Loucy (cell line): Measurements from ENCODE around the gene FTO.

Experiments used
- H2AFZ ChIP-seq: fragments of 200-600 bp; sonication (generic); 2 replicates; pipeline ENCODE4 v1.6.0; 2016; ENCODE audit warnings: antibody characterized with exemption, mild to moderate bottlenecking, low read length, moderate library complexity
- H3F3A ChIP-seq: fragments of 200-600 bp; 2 replicates; pipeline ENCODE4 v1.6.0; 2016; ENCODE audit warnings: antibody characterized with exemption, low read depth, mild to moderate bottlenecking
- H3K27me3 ChIP-seq: fragments of 200-600 bp; sonication (generic); 2 replicates; pipeline ENCODE4 v1.6.1; 2014; ENCODE audit warnings: low read length, mild to moderate bottlenecking; ENCODE audit not compliant: insufficient read depth, poor library complexity, severe bottlenecking
- H3K36me3 ChIP-seq: fragments of 200-600 bp; sonication (generic); 2 replicates; pipeline ENCODE4 v1.6.1; 2016; ENCODE audit warnings: low read length; ENCODE audit not compliant: insufficient read depth
- H3K4me1 ChIP-seq: fragments of 200-600 bp; sonication (generic); 2 replicates; pipeline ENCODE4 v1.5.1; 2014; ENCODE audit warnings: low read length, mild to moderate bottlenecking; ENCODE audit not compliant: insufficient read depth, poor library complexity, severe bottlenecking
- H3K4me2 ChIP-seq: fragments of 200-600 bp; sonication (generic); 2 replicates; pipeline ENCODE4 v1.6.0; 2014; ENCODE audit warnings: antibody characterized with exemption, low read length, low read depth, mild to moderate bottlenecking; ENCODE audit not compliant: poor library complexity, severe bottlenecking
- H3K4me3 ChIP-seq: fragments of 200-600 bp; sonication (generic); 2 replicates; pipeline ENCODE4 v1.5.1; 2014; ENCODE audit warnings: low read length, mild to moderate bottlenecking, mixed read lengths; ENCODE audit not compliant: poor library complexity, severe bottlenecking
- H3K79me2 ChIP-seq: fragments of 200-600 bp; sonication (generic); 2 replicates; pipeline ENCODE4 v1.6.1; 2014; ENCODE audit warnings: low read length; ENCODE audit not compliant: insufficient read depth
- H3K9ac ChIP-seq: fragments of 200-600 bp; sonication (generic); 2 replicates; pipeline ENCODE4 v1.6.0; 2014; ENCODE audit warnings: mild to moderate bottlenecking, low read depth, low read length, moderate library complexity; ENCODE audit not compliant: poor library complexity, severe bottlenecking
- H3K9me2 ChIP-seq: fragments of 200-600 bp; sonication (generic); replicated peaks from 2 replicates; pipeline ENCODE4 v1.6.1; 2016; ENCODE audit warnings: low read depth, low read length, mixed read lengths
- H3K9me3 ChIP-seq: fragments of 200-600 bp; sonication (generic); 2 replicates; pipeline ENCODE4 v1.6.1; 2014; ENCODE audit warnings: mild to moderate bottlenecking, antibody characterized with exemption, low read length, low read depth; ENCODE audit not compliant: insufficient read depth
- H4K20me1 ChIP-seq: fragments of 200-600 bp; sonication (generic); 2 replicates; pipeline ENCODE4 v1.6.0; 2014; ENCODE audit warnings: antibody characterized with exemption, low read length, mild to moderate bottlenecking; ENCODE audit not compliant: insufficient read depth, poor library complexity, severe bottlenecking
- EZH2phosphoT487 ChIP-seq: fragments of 200-600 bp; IDR thresholded peaks from 2 replicates; pipeline ENCODE4 v1.6.1; 2018; ENCODE audit warnings: antibody characterized with exemption, mild to moderate bottlenecking, moderate library complexity, borderline replicate concordance
- TF ChIP-seq, protein P1 (sequence below): fragments of 200-600 bp; sonication (generic); conservative IDR thresholded peaks from 2 replicates; pipeline ENCODE4 v1.5.1; 2014; ENCODE audit warnings: mild to moderate bottlenecking, antibody characterized with exemption, low read length

The FTO gene

DNA sequence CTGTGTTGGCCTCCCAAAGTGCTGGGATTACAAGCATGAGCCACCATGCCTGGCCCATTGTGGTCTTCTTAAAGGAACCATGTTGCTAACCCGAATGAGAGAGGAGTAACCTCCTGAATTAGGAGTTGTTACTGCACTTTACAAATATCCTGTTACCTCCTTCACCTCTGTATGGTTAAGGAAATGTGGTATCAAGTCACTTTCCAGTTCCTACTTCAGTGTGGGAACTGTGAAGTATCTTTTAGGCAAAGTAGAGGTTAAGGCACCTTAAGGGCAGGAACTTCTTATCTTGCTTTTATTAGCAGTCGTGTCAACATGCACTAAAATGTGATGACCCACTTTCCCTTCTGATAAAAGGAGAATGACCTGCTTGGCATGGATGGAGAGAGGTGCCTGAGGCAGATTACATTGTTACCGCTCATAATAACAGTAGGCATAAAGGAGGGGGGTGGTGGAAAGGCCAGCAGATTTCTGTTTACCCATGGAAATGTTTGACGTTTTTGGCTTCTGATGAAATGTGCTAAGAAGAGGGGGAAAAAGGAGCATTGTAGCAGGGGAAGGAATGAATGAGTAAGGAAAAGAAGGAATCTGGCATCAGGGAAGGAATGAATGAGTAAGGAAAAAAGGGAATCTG is 28.5 kb downstream of the FTO start:
- Histone ChIP-seq H3K9me3 (no peaks in the 10 kb centered on the region), H3K9me2 (no peaks in the 10 kb centered on the region), H3K36me3 (no peaks in the 10 kb centered on the region), H3K79me2 (peaks cover 41% of the 10 kb centered on the region; the same call in 1 of the 2 replicates), H3K4me2 (no peak overlapping the region), H3K4me1 (no peaks in the 10 kb centered on the region), H3K4me3 (no peak overlapping the region), H3K9ac (no peak overlapping the region), H2AFZ (no peak overlapping the region), H4K20me1 (peaks cover 4% of the 10 kb centered on the region), H3F3A (no peaks in the 10 kb centered on the region), H3K27me3 (no peaks in the 10 kb centered on the region)
- TF ChIP-seq, protein P1, sequence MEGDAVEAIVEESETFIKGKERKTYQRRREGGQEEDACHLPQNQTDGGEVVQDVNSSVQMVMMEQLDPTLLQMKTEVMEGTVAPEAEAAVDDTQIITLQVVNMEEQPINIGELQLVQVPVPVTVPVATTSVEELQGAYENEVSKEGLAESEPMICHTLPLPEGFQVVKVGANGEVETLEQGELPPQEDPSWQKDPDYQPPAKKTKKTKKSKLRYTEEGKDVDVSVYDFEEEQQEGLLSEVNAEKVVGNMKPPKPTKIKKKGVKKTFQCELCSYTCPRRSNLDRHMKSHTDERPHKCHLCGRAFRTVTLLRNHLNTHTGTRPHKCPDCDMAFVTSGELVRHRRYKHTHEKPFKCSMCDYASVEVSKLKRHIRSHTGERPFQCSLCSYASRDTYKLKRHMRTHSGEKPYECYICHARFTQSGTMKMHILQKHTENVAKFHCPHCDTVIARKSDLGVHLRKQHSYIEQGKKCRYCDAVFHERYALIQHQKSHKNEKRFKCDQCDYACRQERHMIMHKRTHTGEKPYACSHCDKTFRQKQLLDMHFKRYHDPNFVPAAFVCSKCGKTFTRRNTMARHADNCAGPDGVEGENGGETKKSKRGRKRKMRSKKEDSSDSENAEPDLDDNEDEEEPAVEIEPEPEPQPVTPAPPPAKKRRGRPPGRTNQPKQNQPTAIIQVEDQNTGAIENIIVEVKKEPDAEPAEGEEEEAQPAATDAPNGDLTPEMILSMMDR: no peak
- TF ChIP-seq EZH2phosphoT487: no peak

DNA sequence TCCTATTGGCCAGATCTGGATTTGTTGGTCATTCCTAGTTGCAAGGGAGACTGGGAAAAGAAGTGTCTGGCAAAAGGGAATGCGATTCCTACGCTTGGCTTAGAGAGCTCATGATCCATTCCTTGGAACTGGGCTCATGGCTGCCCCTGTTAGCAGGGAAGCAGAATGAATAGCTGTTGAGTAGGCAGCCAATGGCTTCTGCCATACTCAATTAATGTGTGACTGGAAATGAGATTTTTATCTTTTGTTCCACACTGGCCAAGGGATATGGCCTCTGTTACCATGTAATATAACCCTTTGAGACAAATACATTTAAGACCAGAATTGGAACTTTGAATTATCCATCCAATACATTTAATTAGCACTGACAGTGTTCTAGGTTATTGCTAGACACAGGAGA is 31.0 kb downstream of the FTO start:
- H3K79me2 ChIP-seq: peaks cover 43% of the 10 kb centered on the region; the same call in 1 of the 2 replicates
- H3K27me3 ChIP-seq: no peaks in the 10 kb centered on the region
- no peaks in the 10 kb centered on the region for H3K9me2 ChIP-seq
- no peaks in the 10 kb centered on the region for H3F3A ChIP-seq
- H3K9ac ChIP-seq: no peak overlapping the region
- no peak overlapping the region for H2AFZ ChIP-seq
- no peak overlapping the region for H3K4me2 ChIP-seq
- no peaks in the 10 kb centered on the region for H3K9me3 ChIP-seq
- H3K4me1 ChIP-seq: no peaks in the 10 kb centered on the region
- no peak for TF ChIP-seq EZH2phosphoT487
- TF ChIP-seq, protein P1: no peak
- H3K36me3 ChIP-seq: no peaks in the 10 kb centered on the region
- no peak overlapping the region for H3K4me3 ChIP-seq
- peaks cover 5% of the 10 kb centered on the region for H4K20me1 ChIP-seq

DNA sequence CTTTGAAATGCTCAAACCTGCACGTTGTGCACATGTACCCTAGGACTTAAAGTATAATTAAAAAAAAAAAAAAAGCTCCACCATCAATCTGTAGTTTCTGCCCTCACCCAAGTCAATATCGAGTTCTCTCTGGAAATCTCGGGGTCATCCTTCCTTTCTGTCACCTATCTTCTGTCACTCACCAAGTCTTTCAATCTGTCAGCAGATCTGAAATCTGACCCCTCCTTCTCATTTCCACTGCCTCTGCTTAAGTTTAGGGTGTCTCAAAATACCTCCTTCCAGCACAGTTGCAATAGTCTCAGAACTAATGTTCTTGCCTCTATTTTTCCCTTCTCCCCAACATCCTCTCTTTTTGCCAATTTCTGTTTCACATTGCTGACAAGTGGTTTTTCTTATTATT is 32.3 kb downstream of the FTO start:
- Histone ChIP-seq H3K4me3 (no peak overlapping the region), H4K20me1 (peaks cover 5% of the 10 kb centered on the region), H3K9me3 (no peaks in the 10 kb centered on the region), H3K36me3 (no peaks in the 10 kb centered on the region), H2AFZ (no peak overlapping the region), H3K4me1 (peaks cover 3% of the 10 kb centered on the region), H3K27me3 (no peaks in the 10 kb centered on the region), H3K79me2 (peaks cover 50% of the 10 kb centered on the region; the same call in 1 of the 2 replicates), H3K9me2 (no peaks in the 10 kb centered on the region), H3K4me2 (no peak overlapping the region), H3F3A (no peaks in the 10 kb centered on the region), H3K9ac (no peak overlapping the region)
- TF ChIP-seq EZH2phosphoT487: no peak
- TF ChIP-seq, protein P1: no peak
